Activated CD4-positive, alpha-beta T cell treated with anti-CD3 and anti-CD28 coated beads, Interleukin-2, amount 50 U/mL, for 4 hours (primary cell): ENCODE results near the gene CEP112.
"Not testable (repeated sequence)": the region's sequence is repeated elsewhere in the genome, so short reads cannot be mapped to it uniquely, and the experiment has no call there.

Experiments
- DNase-seq, 2 experiments: peaks; one replicate each; pipeline ENCODE4 v3.0.0-alpha.2; 2020

Gene CEP112

GRCh38 chr17:66149562-66149961 is 42.4 kb downstream of the CEP112 start:
- no peak for DNase-seq

GRCh38 chr17:66146394-66146793 is 45.5 kb downstream of the CEP112 start:
- no peak for DNase-seq

- no peak for DNase-seq
These were observed 48.2 kb downstream of the CEP112 start for GRCh38 chr17:66143657-66144282.

GRCh38 chr17:66142428-66142827 is 49.5 kb downstream of the CEP112 start:
- no peak for DNase-seq

- DNase-seq = no peak
These were observed 53.8 kb downstream of the CEP112 start for GRCh38 chr17:66138120-66138519.

- no peak for DNase-seq
These were observed 56.0 kb downstream of the CEP112 start for GRCh38 chr17:66135896-66136295.

- no peak for DNase-seq
These were observed 56.7 kb downstream of the CEP112 start for GRCh38 chr17:66135219-66135618.

GRCh38 chr17:66129759-66130158 is 62.2 kb downstream of the CEP112 start:
- DNase-seq = no peak

GRCh38 chr17:66126231-66126630 is 65.7 kb downstream of the CEP112 start:
- no peak for DNase-seq

GRCh38 chr17:66123163-66123562 is 68.8 kb downstream of the CEP112 start:
- DNase-seq = no peak

- DNase-seq = no peak
These were observed 76.7 kb downstream of the CEP112 start for GRCh38 chr17:66115246-66115645.

GRCh38 chr17:66114609-66115008 is 77.3 kb downstream of the CEP112 start:
- DNase-seq = no peak

GRCh38 chr17:66107731-66108130 is 84.2 kb downstream of the CEP112 start:
- no peak for DNase-seq

GRCh38 chr17:66098040-66098439 is 93.9 kb downstream of the CEP112 start:
- no peak for DNase-seq

- DNase-seq = no peak
These were observed 97.2 kb downstream of the CEP112 start for GRCh38 chr17:66094727-66095126.

- DNase-seq = no peak
These were observed 100.4 kb downstream of the CEP112 start for GRCh38 chr17:66091445-66092080.

- DNase-seq = no peak
These were observed 102.2 kb downstream of the CEP112 start for GRCh38 chr17:66089764-66090163.

- no peak for DNase-seq
These were observed 103.8 kb downstream of the CEP112 start for GRCh38 chr17:66088173-66088572.

GRCh38 chr17:66087073-66087472 is 104.9 kb downstream of the CEP112 start:
- DNase-seq = no peak

- no peak for DNase-seq
These were observed 106.7 kb downstream of the CEP112 start for GRCh38 chr17:66085221-66085620.

- not testable (repeated sequence) for DNase-seq
These were observed 111.3 kb downstream of the CEP112 start for GRCh38 chr17:66080670-66081069.

GRCh38 chr17:66076546-66077190 is 115.3 kb downstream of the CEP112 start:
- no peak for DNase-seq

- no peak for DNase-seq
These were observed 118.5 kb downstream of the CEP112 start for GRCh38 chr17:66073384-66073783.

GRCh38 chr17:66063686-66064085 is 128.2 kb downstream of the CEP112 start:
- DNase-seq = no peak
